ENCODE results near the gene C1orf167.

The C1orf167 gene

GRCh38 chr1:11736746-11737639 is 25.0 kb upstream of the C1orf167 start:
- in situ Hi-C loops (cut with HindIII; ENCODE audit: low sequenced_read_pairs), result no loop called here

DNA sequence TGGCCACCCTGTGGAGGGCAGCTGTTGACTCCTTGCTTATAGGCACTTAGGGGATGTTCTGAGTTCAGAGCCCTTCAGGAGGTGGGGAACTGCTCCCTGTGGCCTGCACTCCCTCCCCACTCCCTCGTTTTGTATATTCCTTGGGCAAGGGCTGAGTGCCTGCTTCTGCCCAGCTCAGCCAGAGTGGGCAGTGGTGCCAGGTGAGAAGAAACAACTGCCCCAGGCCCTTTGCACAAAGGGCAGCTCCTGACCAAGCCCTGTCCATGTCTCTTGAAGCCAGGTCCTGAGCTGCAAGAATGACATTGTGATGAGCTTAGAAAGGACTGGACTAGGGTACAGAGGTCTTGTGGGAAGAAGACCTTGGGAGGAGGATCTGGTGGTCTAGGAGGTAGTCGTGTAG is 23.9 kb upstream of the C1orf167 start:
- in situ Hi-C loops (cut with HindIII; ENCODE audit: low sequenced_read_pairs), result no loop called here

DNA sequence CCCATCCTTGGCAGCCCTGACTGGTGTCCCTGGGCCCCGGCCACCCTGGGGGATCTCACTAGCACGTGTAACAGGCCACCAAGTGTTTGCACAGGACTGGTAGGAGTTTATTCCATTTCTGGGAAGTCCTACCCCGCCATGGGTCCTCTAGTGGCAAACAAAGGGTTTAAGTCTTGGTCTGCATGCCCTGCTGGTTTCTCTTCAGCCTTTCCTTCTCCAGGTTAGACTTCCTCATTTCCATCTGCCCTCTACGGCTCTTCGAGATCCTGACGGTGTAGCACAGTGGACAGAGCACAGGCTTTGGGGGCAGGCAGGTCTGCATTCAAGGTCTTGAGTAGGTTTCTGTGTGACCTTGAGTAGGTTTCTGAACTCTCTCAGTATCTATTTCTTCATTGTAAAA is 23.2 kb upstream of the C1orf167 start:
- in situ Hi-C loops (cut with HindIII; ENCODE audit: low sequenced_read_pairs), result no loop called here

DNA sequence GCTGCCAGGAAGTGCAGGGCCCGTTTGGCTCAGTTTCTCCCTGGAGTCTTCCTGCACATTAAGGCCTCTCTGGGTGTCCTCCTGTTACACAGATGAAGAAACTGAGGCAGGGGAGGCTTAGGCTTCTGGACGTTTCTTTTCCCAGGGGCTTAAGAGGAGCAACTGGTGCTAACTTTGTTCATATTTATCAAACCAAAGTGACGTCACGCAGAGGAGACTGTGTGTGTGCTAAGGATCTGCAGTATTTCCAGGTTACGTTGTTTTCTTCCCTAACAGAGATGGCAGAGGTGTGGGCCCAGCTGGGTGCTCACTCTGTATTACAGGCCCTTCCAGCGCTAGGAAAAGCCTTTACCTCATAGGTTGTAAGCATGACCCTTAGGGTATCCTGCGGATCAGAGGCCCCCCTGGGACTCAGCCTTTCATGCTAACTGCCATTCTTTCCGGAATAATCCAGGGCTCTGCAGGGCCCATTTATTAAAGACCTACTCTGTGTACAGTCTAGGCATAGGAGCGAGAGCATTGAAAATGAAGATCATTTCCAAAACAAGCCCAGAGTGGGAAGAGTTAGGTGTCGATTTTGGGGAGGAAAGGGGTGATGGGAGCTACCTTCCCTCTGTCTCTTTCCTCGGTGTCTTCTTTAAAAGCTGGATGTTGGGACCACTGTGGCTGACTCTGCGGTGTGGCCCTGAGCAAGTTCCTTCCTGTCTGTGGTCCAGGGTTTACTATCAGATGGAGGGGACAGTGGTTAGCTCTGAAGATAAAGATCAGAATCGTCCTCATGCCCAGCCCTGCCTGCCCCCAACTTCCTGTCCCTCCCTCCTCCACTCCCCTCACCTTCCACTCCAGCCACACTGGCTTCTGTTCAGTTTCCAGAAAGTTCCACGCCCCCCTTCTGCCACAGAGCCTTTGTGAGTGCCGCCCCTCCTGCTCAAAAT is 21.5 kb upstream of the C1orf167 start:
- in situ Hi-C loops (cut with HindIII; ENCODE audit: low sequenced_read_pairs), result no loop called here

DNA sequence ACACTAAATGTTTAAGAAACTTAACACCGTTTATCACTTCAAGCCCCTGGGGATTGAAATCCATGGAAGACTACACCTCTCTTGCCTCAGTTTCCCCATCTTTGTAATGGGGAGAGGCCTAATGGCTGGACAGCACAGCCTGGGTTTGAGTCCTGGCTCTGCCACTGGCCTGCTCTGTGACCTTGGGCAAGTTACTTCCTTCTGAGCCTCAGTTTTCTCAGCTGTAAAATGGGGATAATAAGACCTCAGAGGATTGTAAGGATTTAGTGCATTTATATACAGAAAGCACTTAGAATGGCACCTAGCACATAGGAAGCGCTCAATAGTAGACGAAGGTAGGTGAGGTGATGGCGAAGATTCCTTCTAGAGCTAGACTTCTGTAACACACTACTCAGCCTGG is 20.5 kb upstream of the C1orf167 start:
- in situ Hi-C loops (cut with HindIII; ENCODE audit: low sequenced_read_pairs), result no loop called here

GRCh38 chr1:11741919-11742558 is 20.0 kb upstream of the C1orf167 start:
- in situ Hi-C loops (cut with HindIII; ENCODE audit: low sequenced_read_pairs), result no loop called here

- in situ Hi-C loops (cut with HindIII; ENCODE audit: low sequenced_read_pairs), result no loop called here
Measured at GRCh38 chr1:11744287-11744686, 17.7 kb upstream of the C1orf167 start.

- in situ Hi-C loops (cut with HindIII; ENCODE audit: low sequenced_read_pairs), result no loop called here
Measured at GRCh38 chr1:11746092-11746491, 15.9 kb upstream of the C1orf167 start.

- in situ Hi-C loops (cut with HindIII; ENCODE audit: low sequenced_read_pairs), result no loop called here
Measured at GRCh38 chr1:11746795-11747487, 15.1 kb upstream of the C1orf167 start.

DNA sequence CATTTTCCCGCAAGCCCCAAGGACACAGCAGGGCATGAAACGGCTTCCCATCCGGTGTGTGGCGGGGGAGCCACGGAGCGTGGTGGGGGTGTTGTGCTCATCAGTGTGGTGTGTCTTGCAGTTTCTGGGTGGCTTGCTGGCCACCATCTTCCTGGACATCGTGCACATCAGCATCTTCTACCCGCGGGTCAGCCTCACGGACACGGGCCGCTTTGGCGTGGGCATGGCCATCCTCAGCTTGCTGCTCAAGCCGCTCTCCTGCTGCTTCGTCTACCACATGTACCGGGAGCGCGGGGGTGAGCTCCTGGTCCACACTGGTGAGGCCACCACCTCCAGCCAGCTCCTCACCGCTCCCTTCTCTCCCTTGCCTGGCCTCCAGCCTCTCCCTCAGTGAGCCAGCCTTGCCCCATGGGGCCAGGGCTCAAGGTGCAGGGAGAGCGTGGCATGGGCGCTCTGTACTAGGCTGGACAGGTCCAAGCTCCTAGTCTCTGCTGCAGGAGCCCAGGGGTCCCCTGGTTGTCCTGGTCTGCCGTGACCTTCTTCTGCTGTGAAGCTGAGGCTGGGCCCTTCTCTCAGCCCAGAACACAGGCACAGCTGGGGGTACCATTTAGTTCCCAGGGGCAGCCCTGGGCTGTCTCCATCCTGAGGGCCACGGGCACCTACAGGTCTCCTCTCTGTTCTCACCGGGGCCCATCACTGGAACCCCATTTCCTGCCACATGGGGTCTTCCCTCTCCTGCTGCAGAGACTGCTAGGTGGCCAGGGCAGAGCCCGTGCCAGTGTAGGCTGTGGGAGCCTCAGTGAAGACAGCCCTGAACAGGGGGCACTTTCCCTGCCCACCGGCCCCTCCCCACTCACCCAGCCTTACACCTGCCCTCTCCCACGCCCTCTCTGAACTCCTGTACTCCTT is 13.4 kb upstream of the C1orf167 start:
- in situ Hi-C loops (cut with HindIII; ENCODE audit: low sequenced_read_pairs), result no loop called here

- in situ Hi-C loops (cut with HindIII; ENCODE audit: low sequenced_read_pairs), result no loop called here
Measured at GRCh38 chr1:11749203-11749689, 12.7 kb upstream of the C1orf167 start.

GRCh38 chr1:11749996-11750395 is 12.0 kb upstream of the C1orf167 start:
- in situ Hi-C loops (cut with HindIII; ENCODE audit: low sequenced_read_pairs), result no loop called here

DNA sequence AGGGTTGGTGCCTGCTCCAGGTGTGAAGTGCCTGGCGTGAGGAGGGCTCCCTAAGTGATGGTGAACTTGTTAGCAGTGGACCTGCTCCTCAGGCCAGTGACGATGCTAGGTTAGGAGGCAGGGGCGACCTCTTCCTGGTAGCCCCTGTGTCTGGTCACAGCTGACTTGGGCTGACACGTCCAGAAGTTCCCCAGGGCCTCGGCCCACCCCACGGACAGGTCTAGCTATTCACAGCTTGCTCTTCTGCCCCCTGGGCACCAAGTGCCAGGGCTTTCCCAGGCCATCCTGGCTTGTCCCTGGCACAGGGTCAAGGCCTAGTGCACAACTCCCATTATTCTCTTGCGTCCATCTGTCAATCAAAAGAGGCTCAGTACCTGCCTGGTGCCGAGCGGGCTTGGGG is 10.9 kb upstream of the C1orf167 start:
- in situ Hi-C loops (cut with HindIII; ENCODE audit: low sequenced_read_pairs), result no loop called here

DNA sequence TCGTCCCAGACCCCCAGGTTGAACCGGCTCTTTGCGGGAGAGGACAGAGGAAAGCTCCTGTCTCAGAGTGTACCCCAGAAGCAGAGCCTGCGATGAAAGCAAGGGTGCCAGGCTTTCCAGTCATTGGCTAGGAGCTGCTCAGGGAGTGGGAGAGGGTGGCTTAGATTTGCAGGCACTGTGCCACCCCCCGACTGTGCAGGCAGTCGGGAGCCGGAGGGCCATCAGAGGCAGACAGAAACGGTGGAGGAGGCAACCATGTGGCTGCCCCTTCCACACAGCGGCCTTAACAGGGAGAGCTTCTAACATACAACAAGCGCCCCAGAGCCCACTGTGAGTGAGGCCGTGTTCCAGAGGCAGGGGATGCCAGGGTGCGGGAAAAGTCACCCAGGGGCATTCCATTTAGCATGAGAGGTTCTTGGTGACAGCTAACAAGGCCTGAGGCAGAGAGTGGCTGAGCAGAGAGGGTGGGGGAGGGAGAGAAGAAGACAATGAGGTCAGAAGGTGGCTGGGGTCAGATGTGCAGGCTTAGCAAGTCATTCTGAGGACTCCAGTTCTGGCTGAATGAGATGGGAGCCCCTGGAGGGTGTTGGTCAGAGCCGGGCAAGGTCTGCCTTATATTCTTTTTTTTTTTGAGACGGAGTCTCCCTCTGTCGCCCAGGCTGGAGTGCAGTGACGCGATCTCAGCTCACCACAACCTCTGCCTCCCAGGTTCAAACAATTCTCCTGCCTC is 9.5 kb upstream of the C1orf167 start:
- in situ Hi-C loops (cut with HindIII; ENCODE audit: low sequenced_read_pairs), result no loop called here

DNA sequence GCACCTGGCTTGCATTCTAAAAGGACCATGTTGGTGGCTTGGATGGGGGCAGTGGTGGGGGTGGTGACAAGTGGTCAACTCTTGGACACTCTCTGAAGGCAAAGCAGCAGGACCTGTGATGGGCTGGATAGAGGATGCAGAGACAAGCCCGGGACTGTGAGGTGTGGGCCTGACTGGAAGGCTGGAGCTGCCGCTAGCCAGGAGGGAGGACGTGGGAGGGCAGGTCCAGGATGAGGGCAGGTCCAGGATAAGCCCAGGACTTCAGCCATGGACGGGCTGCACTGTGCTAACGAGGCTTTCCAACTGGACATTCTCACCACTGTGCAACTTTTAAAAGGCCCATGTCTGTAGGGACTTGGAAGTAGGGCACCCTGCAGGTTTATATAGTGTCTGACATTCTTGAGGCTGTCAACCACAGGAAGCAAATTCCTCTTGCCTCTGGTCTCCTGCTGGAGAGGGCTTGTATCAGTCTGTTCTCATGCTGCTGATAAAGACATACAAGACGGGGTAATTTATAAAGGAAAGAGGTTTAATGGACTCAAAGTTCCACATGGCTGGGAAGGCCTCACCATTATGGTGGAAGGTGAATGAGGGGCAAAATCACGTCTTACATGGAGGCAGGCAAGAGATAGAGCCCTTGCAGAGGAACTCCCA is 8.3 kb upstream of the C1orf167 start:
- in situ Hi-C loops (cut with HindIII; ENCODE audit: low sequenced_read_pairs), result no loop called here

DNA sequence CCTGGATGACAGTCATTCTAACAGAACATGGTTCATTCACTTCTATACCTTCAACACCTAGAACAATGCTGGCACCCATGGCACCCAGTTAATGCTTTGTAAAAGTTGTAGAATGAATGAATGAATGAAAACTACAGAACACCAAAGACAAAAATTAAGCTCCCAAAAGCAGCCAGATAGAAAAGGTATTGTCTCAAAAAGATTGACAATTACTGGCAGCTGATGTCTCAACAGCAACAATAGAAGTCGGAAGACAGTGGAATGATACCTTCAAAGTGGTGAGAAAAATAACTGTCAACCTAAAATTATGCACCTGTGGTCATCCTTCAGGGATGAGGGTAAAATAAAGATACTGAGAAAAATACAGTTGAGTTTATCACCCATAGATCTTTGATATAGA is 4.9 kb upstream of the C1orf167 start:
- in situ Hi-C loops (cut with HindIII; ENCODE audit: low sequenced_read_pairs), result no loop called here

DNA sequence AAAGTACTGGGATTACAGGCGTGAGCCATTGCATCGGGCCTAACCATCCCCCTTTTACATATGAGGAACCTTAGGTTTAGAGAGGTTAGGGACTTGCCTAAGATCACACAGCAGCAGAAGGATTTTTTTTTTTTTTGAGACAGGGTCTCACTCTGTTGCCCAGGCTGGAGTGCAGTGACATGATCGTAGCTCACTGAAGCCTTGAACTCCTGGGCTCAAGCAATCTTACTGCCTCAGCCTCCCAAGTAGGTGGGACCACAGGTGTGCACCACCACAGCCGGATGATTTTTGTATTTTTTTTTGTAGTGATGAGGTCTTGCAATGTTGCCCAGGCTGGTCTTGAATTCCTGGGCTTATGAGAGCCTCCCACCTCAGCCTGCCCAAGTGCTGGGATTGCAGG is 2.2 kb upstream of the C1orf167 start:
- in situ Hi-C loops (cut with HindIII; ENCODE audit: low sequenced_read_pairs), result no loop called here

DNA sequence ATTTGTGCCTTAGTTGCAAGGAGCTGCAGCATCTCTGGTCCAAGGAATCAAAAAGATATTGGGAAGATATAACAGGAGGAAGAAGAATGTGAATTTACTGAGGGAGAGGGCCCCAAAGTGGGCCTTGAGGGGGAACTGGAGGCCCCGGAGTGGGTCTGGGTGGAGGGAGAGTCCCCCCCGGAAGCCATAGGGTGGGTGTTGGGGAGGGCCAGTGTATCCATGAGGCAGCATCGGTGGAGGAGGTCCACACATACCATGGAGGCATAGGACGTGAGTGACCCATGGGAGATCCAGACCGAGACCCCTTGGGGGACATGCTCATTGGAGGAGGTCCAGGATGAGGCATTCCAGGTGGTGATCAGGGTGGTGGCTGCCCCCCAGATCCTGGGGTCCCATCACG is 708 bp upstream of the C1orf167 start:
- in situ Hi-C loops (cut with HindIII; ENCODE audit: low sequenced_read_pairs), result no loop called here
